ENCODE measurements around the gene FRZB. TPM values are rescaled to one million over a fixed set of nuclear protein-coding genes. Genes with fewer than 3 reads are reported as not detected.

Gene FRZB
- total and polyA plus RNA-seq, 2 of the 13 experiments (the other 11 are each of a cell fraction or from before 2014, with no cell fraction given): 0.04 to 1.2 TPM

GRCh38 chr2:182845794-182846417 is 20.5 kb downstream of the FRZB start (continued):
- TF ChIP-seq, protein P1, sequence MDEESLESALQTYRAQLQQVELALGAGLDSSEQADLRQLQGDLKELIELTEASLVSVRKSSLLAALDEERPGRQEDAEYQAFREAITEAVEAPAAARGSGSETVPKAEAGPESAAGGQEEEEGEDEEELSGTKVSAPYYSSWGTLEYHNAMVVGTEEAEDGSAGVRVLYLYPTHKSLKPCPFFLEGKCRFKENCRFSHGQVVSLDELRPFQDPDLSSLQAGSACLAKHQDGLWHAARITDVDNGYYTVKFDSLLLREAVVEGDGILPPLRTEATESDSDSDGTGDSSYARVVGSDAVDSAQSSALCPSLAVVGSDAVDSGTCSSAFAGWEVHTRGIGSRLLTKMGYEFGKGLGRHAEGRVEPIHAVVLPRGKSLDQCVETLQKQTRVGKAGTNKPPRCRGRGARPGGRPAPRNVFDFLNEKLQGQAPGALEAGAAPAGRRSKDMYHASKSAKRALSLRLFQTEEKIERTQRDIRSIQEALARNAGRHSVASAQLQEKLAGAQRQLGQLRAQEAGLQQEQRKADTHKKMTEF (CRISPR knock-in tag; IDR thresholded peaks at IDR 0.05): no peak
- TF ChIP-seq MZF1 (CRISPR knock-in tag; IDR thresholded peaks at IDR 0.05; ENCODE audit: borderline replicate concordance): no peak
- no peak for TF ChIP-seq NR2F6 (IDR thresholded peaks at IDR 0.05)
- TF ChIP-seq NR2F6 (CRISPR knock-in tag; IDR thresholded peaks at IDR 0.05): no peak
- TF ChIP-seq HOXA5 (CRISPR knock-in tag; IDR thresholded peaks at IDR 0.05): no peak
- no peak for TF ChIP-seq GPN1 (CRISPR knock-in tag; IDR thresholded peaks at IDR 0.05; ENCODE audit: borderline replicate concordance)
- TF ChIP-seq BRCA1 (CRISPR knock-in tag; IDR thresholded peaks at IDR 0.05): no peak
- TF ChIP-seq SOX13 (IDR thresholded peaks at IDR 0.05): no peak
- TF ChIP-seq SOX13 (CRISPR knock-in tag; conservative IDR thresholded peaks at IDR 0.05 in 1 of 2, IDR thresholded peaks at IDR 0.05 in 1 of 2): no peak
- no peak for TF ChIP-seq ZBTB42 (CRISPR knock-in tag; IDR thresholded peaks at IDR 0.05)
- no peak for TF ChIP-seq SNRNP70 (IDR thresholded peaks at IDR 0.05; ENCODE audit: low read depth, low read length)
- no peak for TF ChIP-seq ZSCAN31 (CRISPR knock-in tag; IDR thresholded peaks at IDR 0.05; ENCODE audit: low read depth)
- no peak for TF ChIP-seq SETDB1 (CRISPR knock-in tag; IDR thresholded peaks at IDR 0.05; ENCODE audit: borderline replicate concordance)
- TF ChIP-seq DR1 (CRISPR knock-in tag; IDR thresholded peaks at IDR 0.05): no peak

- in situ Hi-C loops (cut with HindIII; ENCODE audit: extremely low pct_ligation_motif_present, low pct_unique_long_range_greater_than_20kb): no loop called here
- POLR2A ChIA-PET: no interaction called here
- TF ChIP-seq TEAD2 (CRISPR knock-in tag; IDR thresholded peaks at IDR 0.05): no peak
- TF ChIP-seq CC2D1A (CRISPR knock-in tag; IDR thresholded peaks at IDR 0.05): no peak
- TF ChIP-seq, protein P2, sequence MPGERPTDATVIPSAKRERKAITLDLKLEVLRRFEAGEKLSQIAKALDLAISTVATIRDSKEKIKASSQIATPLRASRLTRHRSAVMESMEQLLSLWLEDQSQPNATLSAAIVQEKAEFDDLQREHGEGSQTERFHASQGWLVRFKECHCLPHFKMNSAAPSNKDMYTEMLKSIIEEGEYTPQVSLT (CRISPR knock-in tag; IDR thresholded peaks at IDR 0.05; ENCODE audit: borderline replicate concordance, low read depth): no peak
- no peak for TF ChIP-seq HNF1B (CRISPR knock-in tag; IDR thresholded peaks at IDR 0.05)
- TF ChIP-seq ARNT2 (CRISPR knock-in tag; IDR thresholded peaks at IDR 0.05; ENCODE audit: low read depth): no peak
- TF ChIP-seq RCOR2 (CRISPR knock-in tag; IDR thresholded peaks at IDR 0.05): no peak
- no peak for TF ChIP-seq ZNF709 (CRISPR knock-in tag; IDR thresholded peaks at IDR 0.05)
- TF ChIP-seq DPF2 (CRISPR knock-in tag; IDR thresholded peaks at IDR 0.05; ENCODE audit: borderline replicate concordance, low read depth): no peak
- no peak for TF ChIP-seq TOE1 (CRISPR knock-in tag; IDR thresholded peaks at IDR 0.05)
- TF ChIP-seq TOPORS (CRISPR knock-in tag; IDR thresholded peaks at IDR 0.05): no peak
Observed at GRCh38 chr2:182836451-182836850, 30.0 kb downstream of the FRZB start.

More at GRCh38 chr2:182836451-182836850, 30.0 kb downstream of the FRZB start:
- FAIRE-seq (no peak), ATAC-seq (no peak), DNase-seq (ENCODE audit: low spot score) (no peak)
- H3K4me1 ChIP-seq (ENCODE audit: insufficient read depth, low read length): no peaks in the 10 kb centered on the region
- CTCF ChIA-PET (ENCODE audit: low intra/inter-chr PET ratio, low total read pairs): no interaction called here
- H3K79me2 ChIP-seq (ENCODE audit: insufficient read depth, low read length): no peaks in the 10 kb centered on the region
- H3K9ac ChIP-seq (ENCODE audit: insufficient read depth, low read depth, low read length): no peak overlapping the region
- H3K36me3 ChIP-seq (replicated peaks in 1 of 2; ENCODE audit: control insufficient read depth in 1 of 2, insufficient read depth in 2 of 2, low read length in 2 of 2): no peaks in the 10 kb centered on the region
- H3K27me3 ChIP-seq (ENCODE audit: control insufficient read depth in 1 of 2, insufficient read depth in 2 of 2, low read length in 2 of 2): no peaks in the 10 kb centered on the region
- no peaks in the 10 kb centered on the region for H3K9me3 ChIP-seq (ENCODE audit: low read length)
- intact Hi-C loops (cut with micrococcal nuclease; ENCODE audit: unreplicated experiment): no loop called here
- BruUV-seq (replicated peaks): no TSS peak
- H2AFZ ChIP-seq (ENCODE audit: low read length): no peak overlapping the region
- no peak overlapping the region for H3K4me3 ChIP-seq (replicated peaks in 1 of 3; ENCODE audit: insufficient read depth in 1 of 3, low read depth in 2 of 3, low read length in 3 of 3)
- H3K27ac ChIP-seq (ENCODE audit: extremely low read length, insufficient read depth, low read length): no peak overlapping the region
- no peak overlapping the region for H3K4me2 ChIP-seq (ENCODE audit: low read depth, low read length)
- 73% methylated on average over 3 of the region's 3 CpGs for WGBS (ENCODE audit: low lambda C conversion rate)
- no peaks in the 10 kb centered on the region for H4K20me1 ChIP-seq (ENCODE audit: insufficient read depth, low read length)

Measured in HepG2 (cell line).